Measurements from ENCODE around the gene GPR89A.
A peak's percentile ranks its signal among the peaks of the same experiment; 100 is the strongest.
"Not testable (repeated sequence)": the region's sequence is repeated elsewhere in the genome, so short reads cannot be mapped to it uniquely, and the experiment has no call there.

The GPR89A gene

GRCh38 chr1:145716641-145717345 lies 109.0 kb downstream of the GPR89A start:
- Histone ChIP-seq H3K4me2 (no peak overlapping the region), H3K79me2 (ENCODE audit: insufficient read depth, low read depth) (no peaks in the 10 kb centered on the region), H3K9ac (no peak overlapping the region), H3K27ac (no peak overlapping the region), H4K20me1 (ENCODE audit: insufficient read depth) (no peaks in the 10 kb centered on the region), H3K27me3 (ENCODE audit: insufficient read depth, low read depth) (no peaks in the 10 kb centered on the region), H3K4me3 (IDR thresholded peaks at IDR 0.05; ENCODE audit: insufficient read depth, low read depth, low read length) (no peak overlapping the region), H3K36me3 (ENCODE audit: insufficient read depth) (no peaks in the 10 kb centered on the region), H3K4me1 (ENCODE audit: low read depth, poor library complexity, severe bottlenecking) (peaks cover 25% of the 10 kb centered on the region), H2AFZ (ENCODE audit: low read depth) (no peak overlapping the region)
- no peak for TF ChIP-seq CTCF (conservative IDR thresholded peaks at IDR 0.05; ENCODE audit: low read depth, low read length)

GRCh38 chr1:145717833-145718232 lies 110.0 kb downstream of the GPR89A start:
- Histone ChIP-seq H3K4me1 (ENCODE audit: low read depth, poor library complexity, severe bottlenecking) (peaks cover 31% of the 10 kb centered on the region), H3K27ac (no peak overlapping the region), H3K79me2 (ENCODE audit: insufficient read depth, low read depth) (no peaks in the 10 kb centered on the region), H2AFZ (ENCODE audit: low read depth) (no peak overlapping the region), H3K9ac (no peak overlapping the region), H4K20me1 (ENCODE audit: insufficient read depth) (no peaks in the 10 kb centered on the region), H3K27me3 (ENCODE audit: insufficient read depth, low read depth) (no peaks in the 10 kb centered on the region), H3K36me3 (ENCODE audit: insufficient read depth) (no peaks in the 10 kb centered on the region), H3K4me2 (no peak overlapping the region), H3K4me3 (IDR thresholded peaks at IDR 0.05; ENCODE audit: insufficient read depth, low read depth, low read length) (no peak overlapping the region)
- TF ChIP-seq CTCF (conservative IDR thresholded peaks at IDR 0.05; ENCODE audit: low read depth, low read length) = no peak

DNA sequence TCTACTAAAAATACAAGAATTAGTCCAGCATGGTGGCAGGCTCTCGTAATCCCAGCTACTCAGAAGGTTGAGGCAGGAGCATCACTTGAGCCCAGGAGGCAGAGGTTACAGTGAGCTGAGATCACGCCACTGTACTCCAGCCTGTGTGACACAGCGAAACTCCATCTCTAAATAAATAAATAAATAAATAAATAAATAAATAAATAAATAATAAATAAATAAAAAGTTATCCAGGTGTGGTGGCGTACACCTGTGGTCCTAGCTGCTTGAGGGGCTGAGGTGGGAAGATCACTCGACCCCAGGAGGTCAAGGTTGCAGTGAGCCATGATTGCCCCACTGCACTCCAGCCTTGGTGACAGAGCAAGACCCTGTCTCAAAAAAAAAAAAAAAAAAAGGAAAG lies 110.7 kb downstream of the GPR89A start:
- H3K36me3 ChIP-seq (ENCODE audit: insufficient read depth); H3K4me3 ChIP-seq (IDR thresholded peaks at IDR 0.05; ENCODE audit: insufficient read depth, low read depth, low read length); H4K20me1 ChIP-seq (ENCODE audit: insufficient read depth); H3K4me2 ChIP-seq; H3K9ac ChIP-seq; H3K27ac ChIP-seq; H2AFZ ChIP-seq (ENCODE audit: low read depth); H3K79me2 ChIP-seq (ENCODE audit: insufficient read depth, low read depth); H3K27me3 ChIP-seq (ENCODE audit: insufficient read depth, low read depth): not testable (repeated sequence)
- peaks cover 31% of the 10 kb centered on the region for H3K4me1 ChIP-seq (ENCODE audit: low read depth, poor library complexity, severe bottlenecking)

DNA sequence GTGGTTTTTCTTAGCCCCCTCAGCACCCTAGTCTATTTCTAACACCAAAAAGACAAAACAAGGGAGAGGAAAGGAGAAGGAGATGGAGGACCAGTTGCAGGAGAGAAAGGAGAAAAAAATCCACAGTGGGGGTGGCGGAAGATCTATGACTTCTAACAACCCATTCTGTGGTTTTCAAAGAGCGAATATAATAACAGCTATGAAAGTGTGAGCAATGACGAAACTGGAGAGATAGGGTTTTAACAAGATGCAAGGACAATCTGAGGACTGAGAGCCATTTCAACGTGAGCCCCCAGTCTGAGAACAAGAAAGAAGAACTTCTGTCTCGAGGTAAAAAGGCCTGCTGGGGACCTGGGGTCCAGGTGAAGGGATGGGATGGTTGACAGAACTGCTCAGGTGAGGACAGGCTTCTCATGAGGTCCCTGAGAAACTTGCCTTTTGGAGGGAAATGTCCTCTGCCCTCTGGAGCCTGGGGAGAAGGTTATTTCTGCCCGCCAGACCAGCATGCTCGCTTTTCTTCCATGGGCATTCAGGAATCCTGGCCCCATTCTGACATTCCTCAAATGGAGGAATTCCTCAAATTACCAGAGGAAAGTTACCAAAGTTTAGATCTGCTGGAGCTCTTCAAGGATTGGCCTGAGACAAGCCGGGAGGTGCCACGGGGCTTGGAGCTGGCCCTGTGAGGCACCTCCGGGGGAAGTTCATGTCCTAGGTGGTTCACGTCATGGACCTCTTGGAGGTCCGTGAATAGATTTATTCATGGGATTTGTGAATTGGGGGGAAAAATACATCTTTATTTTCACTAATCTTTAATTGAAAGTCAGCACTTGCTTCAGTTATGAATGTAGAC lies 111.7 kb downstream of the GPR89A start, which contains the start of gene CD160:
CD160 (plus strand) TSS at position 270 of the 850 bp plus-strand sequence. CDS start 8,829 bp downstream, outside the sequence.
- no peaks in the 10 kb centered on the region for H3K36me3 ChIP-seq (ENCODE audit: insufficient read depth)
- H3K27ac ChIP-seq = no peak within 1 kb of the TSS
- no peak within 1 kb of the TSS for H3K4me3 ChIP-seq (IDR thresholded peaks at IDR 0.05; ENCODE audit: insufficient read depth, low read depth, low read length)
- H3K79me2 ChIP-seq (ENCODE audit: insufficient read depth, low read depth) = no peaks in the 10 kb centered on the region
- no peak within 1 kb of the TSS for H3K9ac ChIP-seq
- H4K20me1 ChIP-seq (ENCODE audit: insufficient read depth) = no peaks in the 10 kb centered on the region
- no peak for TF ChIP-seq CTCF (conservative IDR thresholded peaks at IDR 0.05; ENCODE audit: low read depth, low read length)
- peak within 1 kb of the TSS; percentile 62; the same call in 1 of the 2 replicates for H2AFZ ChIP-seq (ENCODE audit: low read depth)
- peaks cover 31% of the 10 kb centered on the region for H3K4me1 ChIP-seq (ENCODE audit: low read depth, poor library complexity, severe bottlenecking)
- no peaks in the 10 kb centered on the region for H3K27me3 ChIP-seq (ENCODE audit: insufficient read depth, low read depth)
- peak within 1 kb of the TSS; percentile 4; the same call in 1 of the 2 replicates for H3K4me2 ChIP-seq

Data from KMS-11 (cell line).